ENCODE measurements around the gene NAA10. TPM values are rescaled to one million over a fixed set of nuclear protein-coding genes. Genes with fewer than 3 reads are reported as not detected.

NAA10 gene
- total and polyA plus RNA-seq, 7 donors: 105 to 203 (median 166) TPM

DNA sequence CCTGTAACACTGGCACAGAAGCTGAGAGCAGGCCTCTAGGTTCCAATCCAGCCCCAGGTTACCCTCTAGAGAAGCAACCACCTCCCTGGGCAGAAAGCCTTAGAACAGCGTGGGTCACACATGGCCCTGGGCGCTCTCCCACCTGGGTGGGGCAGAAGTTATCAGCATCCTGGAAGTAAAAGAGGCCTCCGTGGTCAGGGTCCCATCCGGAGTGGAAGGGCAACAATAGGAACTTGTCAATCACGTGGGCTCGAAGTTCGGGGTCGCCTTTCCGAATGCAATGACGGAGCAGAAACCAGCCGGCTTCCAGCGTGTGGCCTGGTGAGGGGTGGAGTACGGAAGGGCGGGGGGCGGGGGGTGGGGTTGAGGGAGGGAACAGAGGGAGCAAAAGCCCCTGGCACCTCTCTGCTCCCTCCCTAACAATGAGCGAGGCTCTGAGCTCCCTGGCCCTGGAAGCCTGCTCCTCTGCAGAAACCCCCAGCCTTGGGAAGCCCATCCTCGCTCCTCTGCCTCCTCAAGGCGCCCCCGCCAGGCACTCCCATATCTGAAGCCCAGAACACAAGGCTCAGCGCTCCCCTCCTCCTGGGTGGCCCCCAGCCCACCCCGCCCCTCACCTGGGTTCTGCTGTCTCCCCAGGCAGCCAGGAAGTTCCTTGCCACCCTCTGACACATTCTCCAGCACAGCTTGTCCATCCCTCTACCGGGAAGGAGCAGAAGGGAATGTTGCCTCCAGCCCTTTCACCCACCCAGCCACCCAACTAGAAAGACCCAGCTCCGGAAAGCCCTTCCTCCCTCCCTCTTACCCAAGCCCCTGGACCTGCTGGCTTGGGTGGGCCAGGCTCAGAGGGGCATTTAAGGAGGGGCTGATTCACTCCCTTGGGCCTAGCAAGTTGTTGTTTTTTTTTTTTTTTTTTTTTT lies 6.8 kb upstream of the NAA10 start:
- no peak for ATAC-seq
- Histone ChIP-seq H3K9me3 (no peaks in the 10 kb centered on the region), H3K4me1 (no peaks in the 10 kb centered on the region), H3K36me3 (ENCODE audit: insufficient read depth in 1 of 2, low read depth in 1 of 2) (no peaks in the 10 kb centered on the region), H3K27me3 (ENCODE audit: insufficient read depth in 3 of 3, low read length in 2 of 3) (peaks cover 0 to 3% (median 0%) of the 10 kb centered on the region in 3 donors), H3K4me3 (no peak overlapping the region), H3K27ac (no peak overlapping the region)
- DNase-seq: no peak
- TF ChIP-seq, protein P1, sequence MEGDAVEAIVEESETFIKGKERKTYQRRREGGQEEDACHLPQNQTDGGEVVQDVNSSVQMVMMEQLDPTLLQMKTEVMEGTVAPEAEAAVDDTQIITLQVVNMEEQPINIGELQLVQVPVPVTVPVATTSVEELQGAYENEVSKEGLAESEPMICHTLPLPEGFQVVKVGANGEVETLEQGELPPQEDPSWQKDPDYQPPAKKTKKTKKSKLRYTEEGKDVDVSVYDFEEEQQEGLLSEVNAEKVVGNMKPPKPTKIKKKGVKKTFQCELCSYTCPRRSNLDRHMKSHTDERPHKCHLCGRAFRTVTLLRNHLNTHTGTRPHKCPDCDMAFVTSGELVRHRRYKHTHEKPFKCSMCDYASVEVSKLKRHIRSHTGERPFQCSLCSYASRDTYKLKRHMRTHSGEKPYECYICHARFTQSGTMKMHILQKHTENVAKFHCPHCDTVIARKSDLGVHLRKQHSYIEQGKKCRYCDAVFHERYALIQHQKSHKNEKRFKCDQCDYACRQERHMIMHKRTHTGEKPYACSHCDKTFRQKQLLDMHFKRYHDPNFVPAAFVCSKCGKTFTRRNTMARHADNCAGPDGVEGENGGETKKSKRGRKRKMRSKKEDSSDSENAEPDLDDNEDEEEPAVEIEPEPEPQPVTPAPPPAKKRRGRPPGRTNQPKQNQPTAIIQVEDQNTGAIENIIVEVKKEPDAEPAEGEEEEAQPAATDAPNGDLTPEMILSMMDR (IDR thresholded peaks at IDR 0.05): no peak
- intact Hi-C loops (cut with DNase I): no loop called here
- 56 to 66% (median 60%) methylated on average over 8 to 22 of the region's 23 CpGs for WGBS, 3 donors

DNA sequence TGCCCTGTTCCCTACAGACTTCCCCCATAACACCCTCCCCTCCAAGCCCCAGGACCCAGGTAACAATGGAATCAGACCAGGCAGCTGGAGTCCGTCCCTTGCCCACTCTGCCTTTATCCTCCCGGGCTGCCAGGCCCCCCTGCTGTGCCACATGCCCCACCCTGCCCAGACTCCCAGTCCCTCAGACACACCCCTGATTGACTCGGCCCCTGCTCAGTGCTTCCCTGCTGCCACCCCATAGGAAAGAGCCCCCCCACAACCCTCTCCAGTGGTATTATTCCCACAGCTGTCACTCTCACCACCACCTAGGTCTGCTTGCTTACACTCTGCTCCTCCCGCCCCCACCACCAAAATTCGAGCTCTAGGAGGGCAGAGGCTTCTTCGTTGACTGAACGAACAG lies 4.7 kb upstream of the NAA10 start:
- ATAC-seq: no peak
- intact Hi-C loops (cut with DNase I): no loop called here
- peaks cover 4% of the 10 kb centered on the region for H3K4me1 ChIP-seq
- 53 to 80% (median 61%) methylated on average over 5 to 7 of the region's 7 CpGs for WGBS, 3 donors
- DNase-seq: no peak
- H3K27me3 ChIP-seq (ENCODE audit: insufficient read depth in 3 of 3, low read length in 2 of 3): peaks cover 0 to 3% (median 0%) of the 10 kb centered on the region in 3 donors
- H3K4me3 ChIP-seq: no peak overlapping the region
- no peaks in the 10 kb centered on the region for H3K36me3 ChIP-seq (ENCODE audit: insufficient read depth in 1 of 2, low read depth in 1 of 2)
- TF ChIP-seq, protein P1 (IDR thresholded peaks at IDR 0.05): no peak
- H3K27ac ChIP-seq: no peak overlapping the region
- H3K9me3 ChIP-seq: no peaks in the 10 kb centered on the region

DNA sequence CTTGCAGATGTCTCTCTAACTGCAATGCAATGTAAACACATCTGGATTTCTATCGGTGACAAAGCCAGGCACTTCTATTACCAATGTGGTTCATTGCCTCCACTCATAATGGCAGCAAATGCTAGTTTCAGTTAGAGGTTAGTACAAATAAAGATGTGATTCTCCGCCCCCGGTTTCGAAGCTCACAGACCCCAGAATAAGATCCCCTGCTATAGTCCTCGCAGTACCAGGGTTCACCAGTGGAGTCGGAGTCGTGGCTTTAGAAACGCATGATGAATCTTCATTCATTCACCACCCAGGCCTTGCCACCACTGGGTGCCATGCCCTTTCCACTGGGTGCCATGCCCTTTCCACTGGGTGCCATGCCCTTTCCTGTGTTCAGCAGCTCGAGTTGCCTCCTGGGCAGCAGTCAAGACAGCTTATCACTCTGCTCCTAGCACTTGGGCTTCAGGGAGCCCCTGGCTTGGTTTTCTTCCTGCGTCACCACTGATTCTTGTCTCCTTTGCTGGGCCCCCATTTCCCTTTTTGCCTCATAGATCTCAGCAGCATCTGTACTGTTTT lies 3.5 kb upstream of the NAA10 start:
- intact Hi-C loops (cut with DNase I): no loop called here
- DNase-seq (no peak), ATAC-seq (no peak)
- Histone ChIP-seq H3K27me3 (ENCODE audit: insufficient read depth in 3 of 3, low read length in 2 of 3) (no peaks in the 10 kb centered on the region), H3K27ac (no peak overlapping the region), H3K9me3 (no peaks in the 10 kb centered on the region), H3K36me3 (ENCODE audit: insufficient read depth in 1 of 2, low read depth in 1 of 2) (peaks cover 0 to 6% of the 10 kb centered on the region in 2 donors), H3K4me3 (no peak overlapping the region), H3K4me1 (peaks cover 14% of the 10 kb centered on the region)
- WGBS, 3 donors: 72 to 85% (median 77%) methylated on average over 8 to 10 of the region's 10 CpGs
- TF ChIP-seq, protein P1 (IDR thresholded peaks at IDR 0.05): no peak

DNA sequence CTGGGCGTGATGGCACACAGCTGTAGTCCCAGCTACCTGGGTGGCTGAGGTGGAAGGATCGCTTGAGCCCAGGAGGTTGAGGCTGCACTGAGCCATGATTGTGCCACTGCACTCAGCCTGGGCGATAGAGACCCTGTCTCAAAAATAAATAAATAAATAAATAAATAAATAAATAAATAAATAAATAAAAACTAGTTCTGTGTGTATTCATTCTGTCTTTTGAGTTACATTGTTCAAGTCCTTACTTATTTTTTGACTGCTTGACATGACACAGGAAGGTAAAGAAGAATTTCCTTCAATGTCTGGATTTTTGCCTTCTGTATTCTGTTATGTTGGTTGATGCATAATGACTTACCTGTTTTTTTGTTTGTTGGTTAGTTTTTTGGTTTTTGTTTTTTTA lies 2.2 kb upstream of the NAA10 start:
- intact Hi-C loops (cut with DNase I): no loop called here
- Histone ChIP-seq H3K27me3 (ENCODE audit: insufficient read depth in 3 of 3, low read length in 2 of 3) (no peaks in the 10 kb centered on the region), H3K9me3 (no peaks in the 10 kb centered on the region), H3K4me1 (peaks cover 15% of the 10 kb centered on the region), H3K27ac (no peak overlapping the region), H3K36me3 (ENCODE audit: insufficient read depth in 1 of 2, low read depth in 1 of 2) (peaks cover 0 to 18% of the 10 kb centered on the region in 2 donors), H3K4me3 (no peak overlapping the region)
- TF ChIP-seq, protein P1 (IDR thresholded peaks at IDR 0.05): no peak
- DNase-seq (no peak), ATAC-seq (no peak)
- WGBS, 3 donors: 90 to 100% (median 91%) methylated on average over 3 of the region's 3 CpGs

Measured in psoas muscle (tissue), 8 donors.